GM12875 (cell line): ENCODE data around the gene ALDH3B2.
A peak's percentile ranks its signal among the peaks of the same experiment; 100 is the strongest.

Experiments
- H3K4me3 ChIP-seq: one replicate; pipeline ENCODE4 v1.5.1; 2011; ENCODE audit warnings: low read depth, low read length, control low read depth
- TF ChIP-seq, protein P1 (sequence below): IDR thresholded peaks from 2 replicates; pipeline ENCODE4 v1.5.1; 2011; ENCODE audit warnings: low read depth, mild to moderate bottlenecking, control low read depth, inconsistent platforms, low read length, moderate library complexity, borderline replicate concordance; ENCODE audit not compliant: insufficient read depth

The ALDH3B2 gene

DNA sequence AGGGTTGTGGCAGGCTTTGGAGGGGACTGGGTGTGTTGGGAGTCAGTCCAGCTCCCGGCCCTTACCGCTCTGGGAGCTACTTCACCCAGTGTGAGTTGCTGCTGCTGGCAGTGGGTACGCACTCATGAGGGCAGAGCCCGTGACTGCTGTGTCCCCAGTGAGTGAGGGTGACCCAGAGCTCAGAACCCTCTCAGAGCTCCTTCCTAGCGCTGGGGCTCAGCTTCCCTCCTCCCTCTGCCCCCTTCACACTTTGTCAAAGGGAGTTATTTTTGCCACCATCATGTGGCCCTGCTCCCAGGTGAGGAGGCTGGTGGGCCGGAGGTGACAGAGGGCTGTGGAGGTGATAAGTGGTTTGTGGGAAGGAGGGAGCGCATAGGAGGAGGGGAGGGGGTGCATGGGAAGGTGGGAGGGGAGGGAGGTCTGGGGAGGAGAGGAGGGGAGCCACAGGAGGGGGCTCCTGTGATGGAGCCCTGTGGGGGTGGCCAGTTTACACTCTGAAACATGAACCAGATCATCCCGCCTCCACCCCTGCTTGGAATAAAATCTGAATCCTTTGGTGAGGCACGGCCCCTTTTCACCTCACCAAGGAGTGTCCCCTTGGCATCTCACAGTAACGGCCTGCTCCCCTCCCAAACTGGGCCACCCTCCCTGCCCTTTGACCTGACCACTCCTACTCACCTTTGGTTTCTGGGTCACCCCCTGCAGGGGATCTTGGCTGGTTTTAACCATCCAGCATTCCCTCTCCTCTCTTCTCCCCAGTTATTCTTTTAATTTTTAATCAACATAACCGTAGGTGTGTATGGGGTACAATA is 57.8 kb downstream of the ALDH3B2 start:
- H3K4me3 ChIP-seq: no peak overlapping the region
- TF ChIP-seq, protein P1, sequence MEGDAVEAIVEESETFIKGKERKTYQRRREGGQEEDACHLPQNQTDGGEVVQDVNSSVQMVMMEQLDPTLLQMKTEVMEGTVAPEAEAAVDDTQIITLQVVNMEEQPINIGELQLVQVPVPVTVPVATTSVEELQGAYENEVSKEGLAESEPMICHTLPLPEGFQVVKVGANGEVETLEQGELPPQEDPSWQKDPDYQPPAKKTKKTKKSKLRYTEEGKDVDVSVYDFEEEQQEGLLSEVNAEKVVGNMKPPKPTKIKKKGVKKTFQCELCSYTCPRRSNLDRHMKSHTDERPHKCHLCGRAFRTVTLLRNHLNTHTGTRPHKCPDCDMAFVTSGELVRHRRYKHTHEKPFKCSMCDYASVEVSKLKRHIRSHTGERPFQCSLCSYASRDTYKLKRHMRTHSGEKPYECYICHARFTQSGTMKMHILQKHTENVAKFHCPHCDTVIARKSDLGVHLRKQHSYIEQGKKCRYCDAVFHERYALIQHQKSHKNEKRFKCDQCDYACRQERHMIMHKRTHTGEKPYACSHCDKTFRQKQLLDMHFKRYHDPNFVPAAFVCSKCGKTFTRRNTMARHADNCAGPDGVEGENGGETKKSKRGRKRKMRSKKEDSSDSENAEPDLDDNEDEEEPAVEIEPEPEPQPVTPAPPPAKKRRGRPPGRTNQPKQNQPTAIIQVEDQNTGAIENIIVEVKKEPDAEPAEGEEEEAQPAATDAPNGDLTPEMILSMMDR: no peak

DNA sequence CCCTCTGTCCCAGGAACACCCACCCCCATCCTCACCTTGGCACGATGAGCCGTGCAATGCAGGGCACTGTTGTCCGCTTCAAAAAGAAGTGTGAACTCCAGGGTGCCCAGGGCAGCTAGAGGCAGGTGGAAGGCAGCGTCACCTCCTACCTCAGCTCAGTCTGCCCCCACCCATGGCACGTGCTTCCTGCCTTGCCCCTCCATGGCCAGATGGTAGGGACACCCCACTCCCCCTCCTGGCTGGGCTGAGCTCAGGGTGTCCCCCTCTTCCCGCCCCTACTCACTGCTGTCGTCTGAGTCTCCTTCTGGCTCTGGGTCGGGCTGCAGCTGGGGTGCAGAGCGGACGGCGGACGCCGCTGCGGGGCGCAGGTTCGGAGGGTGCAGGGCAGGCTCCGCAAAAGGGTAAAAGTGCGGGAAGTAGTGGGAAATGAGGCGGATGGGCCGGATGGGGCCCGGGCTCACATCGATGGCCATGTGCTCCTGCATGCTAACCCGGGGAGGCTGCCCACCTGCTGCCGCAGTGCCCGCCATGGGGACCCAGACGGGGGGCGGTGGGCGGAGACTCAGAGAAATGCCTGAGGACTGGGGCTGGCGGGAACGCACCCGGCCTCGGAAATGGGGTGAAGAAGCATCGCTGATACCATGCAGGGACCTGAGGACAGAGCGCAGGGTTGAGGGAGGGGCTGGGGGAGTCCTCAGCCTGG is 58.5 kb downstream of the ALDH3B2 start:
- no peak overlapping the region for H3K4me3 ChIP-seq
- TF ChIP-seq, protein P1: no peak

DNA sequence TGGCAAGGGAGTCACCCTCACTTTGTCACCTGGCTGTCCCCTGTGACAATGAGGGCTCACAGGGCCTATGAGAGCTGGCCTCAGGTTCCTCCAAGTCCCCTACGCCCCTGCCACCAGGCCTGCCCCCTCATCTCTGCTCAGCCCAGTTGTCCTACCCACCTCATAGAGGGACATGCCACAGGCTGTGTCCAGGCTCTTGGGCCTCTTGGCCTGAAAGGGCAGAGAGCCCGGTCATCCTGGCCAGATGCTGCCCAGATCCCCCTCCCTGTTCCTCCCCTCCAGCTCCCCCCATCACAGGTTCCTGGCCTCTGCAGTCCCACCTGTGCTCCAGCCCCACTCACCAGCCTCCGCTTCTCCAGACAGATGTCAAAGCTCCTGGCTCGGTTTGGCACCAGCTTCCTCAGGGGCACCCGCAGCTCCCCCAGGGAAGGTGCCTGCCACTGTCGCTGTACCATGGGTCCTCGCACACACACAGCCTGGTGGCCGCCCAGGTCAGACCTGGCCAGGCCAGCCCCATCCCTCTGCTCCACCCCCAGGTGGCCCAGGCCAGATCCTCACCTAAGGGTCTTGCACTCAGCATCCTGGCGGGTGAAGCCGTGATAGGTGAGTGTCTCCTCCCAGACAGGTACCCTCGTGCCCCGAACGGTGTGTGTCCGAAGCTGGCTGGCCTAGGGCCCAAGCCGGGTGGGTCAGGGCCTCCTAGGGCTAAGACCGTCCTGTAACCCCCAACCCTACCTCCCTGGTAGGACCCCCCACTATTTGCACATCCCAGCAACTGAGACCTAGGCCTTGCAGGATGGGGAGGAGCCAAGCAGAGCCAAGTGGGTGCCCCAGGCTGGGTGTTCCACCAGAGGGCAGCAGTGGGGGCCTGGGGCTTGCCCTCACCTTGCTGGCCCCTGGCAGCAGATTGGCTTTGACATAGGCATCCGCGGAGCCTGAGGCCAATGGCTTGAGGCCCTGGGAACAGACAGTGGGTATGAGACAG is 59.4 kb downstream of the ALDH3B2 start:
- TF ChIP-seq, protein P1: peak; percentile 73
- H3K4me3 ChIP-seq: peak overlapping the region; percentile 45

DNA sequence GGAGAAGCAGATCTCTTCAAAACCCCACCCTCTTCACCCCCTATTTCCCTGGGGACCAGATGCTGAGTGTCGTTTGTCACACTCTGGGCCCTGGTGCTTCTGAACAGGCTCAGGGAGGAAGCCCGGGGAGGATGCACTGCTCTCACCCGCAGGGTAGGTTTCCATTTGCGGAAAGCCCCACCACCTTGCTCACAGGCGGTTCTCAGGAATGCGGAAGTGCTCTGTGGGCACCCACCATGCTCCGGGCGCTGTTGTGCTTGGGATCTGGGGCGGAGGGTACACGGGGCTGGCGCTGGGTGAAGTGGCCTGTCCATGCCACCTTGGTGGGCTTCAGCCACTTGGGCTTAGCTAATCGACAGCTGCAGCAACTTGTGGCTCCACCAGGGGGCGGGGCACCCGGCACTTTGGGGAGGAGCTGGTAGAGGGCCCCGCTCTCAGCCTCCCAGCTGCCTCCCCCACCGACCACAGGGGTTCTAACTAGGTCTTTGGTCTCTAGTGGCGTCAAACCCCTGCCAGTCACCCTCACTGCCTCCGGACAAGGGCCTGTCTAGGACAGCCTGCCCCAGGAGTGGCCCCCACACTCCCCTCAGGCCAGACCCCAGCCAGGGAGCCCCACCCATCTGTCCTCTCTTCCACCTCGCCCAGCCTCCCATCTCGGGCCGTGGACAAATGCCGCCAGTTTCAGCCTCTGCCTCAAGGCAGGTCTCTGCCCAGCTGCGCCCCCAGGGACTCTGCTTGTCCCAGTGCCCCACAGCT is 60.3 kb downstream of the ALDH3B2 start:
- H3K4me3 ChIP-seq: peak overlapping the region; percentile 45
- TF ChIP-seq, protein P1: 0 out of 2 replicates have a peak, but pooled peaks have one; percentile 36

DNA sequence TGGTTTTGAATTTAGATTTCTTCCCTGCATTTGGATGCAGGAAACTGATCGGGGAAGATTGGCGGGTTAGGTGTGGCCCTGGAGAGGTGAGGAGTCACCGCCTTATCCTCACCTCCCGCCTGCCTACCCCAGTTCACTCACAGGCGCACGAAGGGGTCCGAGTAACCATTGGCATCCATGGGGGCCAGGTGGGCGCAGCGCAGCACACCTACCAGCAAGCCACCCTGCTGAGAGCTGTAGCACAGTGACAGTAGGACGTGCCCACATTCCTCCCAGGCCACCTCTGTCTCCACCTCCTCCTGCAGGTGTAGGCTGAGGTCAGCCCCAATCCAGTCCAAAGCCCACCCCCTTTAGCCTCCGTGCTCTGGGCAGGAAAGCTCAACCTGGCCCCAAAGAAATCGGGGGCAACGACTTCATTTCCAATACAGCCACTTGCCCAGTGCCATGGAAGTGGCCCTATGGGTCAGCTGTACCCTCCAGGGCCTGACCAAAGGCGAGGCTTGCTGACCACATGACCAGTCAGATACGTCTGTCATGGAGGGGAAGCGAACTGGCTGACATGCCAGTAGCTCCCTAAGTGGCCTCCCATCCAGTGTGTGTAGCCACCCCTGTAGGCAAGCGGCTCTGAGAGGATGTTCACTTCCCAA is 61.0 kb downstream of the ALDH3B2 start:
- TF ChIP-seq, protein P1: no peak
- no peak overlapping the region for H3K4me3 ChIP-seq

DNA sequence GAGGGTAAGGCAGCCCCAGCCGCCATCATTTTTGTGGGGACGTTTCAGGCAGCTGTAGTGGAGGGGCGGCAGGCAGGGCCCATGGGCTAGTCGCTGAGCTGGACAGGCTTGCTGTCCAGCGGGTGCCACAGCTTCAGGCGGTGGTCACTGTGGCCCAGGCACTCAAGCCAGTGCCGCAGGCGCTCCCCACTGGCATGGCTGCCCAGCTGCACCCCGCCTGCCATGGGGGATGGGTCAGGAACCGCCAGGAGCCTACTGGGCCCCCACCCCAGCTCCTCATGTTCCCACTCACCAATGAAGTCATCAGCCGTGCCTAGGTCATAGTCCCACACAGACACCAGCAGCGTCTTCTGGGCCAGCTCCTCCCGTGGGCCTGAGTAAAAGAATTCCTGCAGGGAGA is 61.7 kb downstream of the ALDH3B2 start:
- no peak overlapping the region for H3K4me3 ChIP-seq
- TF ChIP-seq, protein P1: no peak
